Measurements from ENCODE around the gene ERVK3-1.

DNA sequence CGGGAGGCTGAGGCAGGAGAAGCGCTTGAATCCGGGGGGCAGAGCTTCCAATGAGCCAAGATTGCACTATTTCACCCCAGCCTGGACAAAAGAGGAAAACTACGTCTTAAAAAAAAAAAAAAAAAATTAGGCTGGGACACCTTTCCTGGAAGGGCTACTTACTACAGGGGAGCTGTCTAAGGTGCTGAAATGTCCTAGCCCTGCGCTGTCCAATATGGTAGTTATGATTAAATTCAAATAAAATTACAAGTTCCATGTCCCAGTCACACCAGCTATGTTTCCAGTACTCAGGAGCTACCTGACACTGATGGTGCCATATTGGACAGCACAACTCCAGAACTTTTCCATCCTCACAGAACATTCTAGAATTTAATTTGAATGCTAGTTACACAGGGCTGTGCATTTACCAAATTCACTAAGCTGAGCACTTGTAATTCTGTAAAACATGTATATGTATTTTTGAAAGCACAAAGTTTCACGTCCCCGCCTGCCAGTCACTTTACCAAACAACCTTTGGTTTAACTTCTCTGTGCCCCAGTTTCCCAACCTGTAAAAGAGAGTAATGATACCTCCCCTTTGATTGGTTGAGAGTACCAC, 12.4 kb downstream of the ERVK3-1 start:
- TF ChIP-seq POLR2A (IDR thresholded peaks at IDR 0.05; ENCODE audit: low read length), result no peak
- TF ChIP-seq GATA1 (IDR thresholded peaks at IDR 0.05; ENCODE audit: low read depth, low read length), result no peak
